IMR-90 (cell line): ENCODE measurements around the gene PPAN. TPM values are rescaled to one million over a fixed set of nuclear protein-coding genes. Genes with fewer than 3 reads are reported as not detected.

Source experiments
- ATAC-seq: fragments of 200-7000 bp; cut with Tn5 transposase; 2 replicates; pipeline ENCODE4 v1.9.1; 2020; ENCODE audit warnings: low read depth, mild to moderate bottlenecking, moderate library complexity
- BruUV-seq: library from RNA; stranded (reverse); fragments of 400-500 nt; replicated peaks from 2 replicates; lab custom pipeline; 2021; lab: Mats Ljungman, UMichigan
- CTCF ChIA-PET: fragments of 300-600 bp; formaldehyde crosslinking; extraction: SDS; loops from one replicate; lab custom pipeline; 2021; ENCODE audit warnings: antibody characterized with exemption; lab: Yijun Ruan, JAX
- POLR2A ChIA-PET: fragments of 300-600 bp; sonication (Branson Sonifier 250); formaldehyde crosslinking; loops from one replicate; lab custom pipeline; 2022; ENCODE audit warnings: antibody characterized with exemption; ENCODE audit not compliant: unreplicated experiment; lab: Charles Lee
- DNase-seq: peaks from one replicate; pipeline ENCODE4 v3.0.0; 2013
- H2AFZ ChIP-seq: replicated peaks from 2 replicates; pipeline ENCODE3; 2013; ENCODE audit warnings: low read length, mild to moderate bottlenecking; ENCODE audit not compliant: poor library complexity
- H2AK5ac ChIP-seq: 2 replicates; pipeline ENCODE4 v1.6.1; 2013; ENCODE audit warnings: low read depth, low read length, inconsistent platforms
- H2AK9ac ChIP-seq: replicated peaks from 2 replicates; pipeline ENCODE3; 2013; ENCODE audit warnings: mild to moderate bottlenecking, low read depth, low read length, moderate library complexity; ENCODE audit not compliant: poor library complexity
- H2BK120ac ChIP-seq: 2 replicates; pipeline ENCODE4 v1.6.1; 2013; ENCODE audit warnings: low read depth, low read length, inconsistent platforms
- H2BK15ac ChIP-seq: 3 replicates; pipeline ENCODE4 v1.6.1; 2013; ENCODE audit warnings: low read depth, low read length, inconsistent platforms
- H2BK20ac ChIP-seq: 2 replicates; pipeline ENCODE4 v1.6.1; 2013; ENCODE audit warnings: low read depth, mild to moderate bottlenecking, inconsistent platforms, low read length, moderate library complexity
- H2BK5ac ChIP-seq: 2 replicates; pipeline ENCODE4 v1.6.1; 2013; ENCODE audit warnings: mild to moderate bottlenecking, low read depth, low read length, inconsistent platforms; ENCODE audit not compliant: poor library complexity, severe bottlenecking
- H3K14ac ChIP-seq: replicated peaks from 2 replicates; pipeline ENCODE4 v1.6.1; 2013; ENCODE audit warnings: low read depth, low read length, inconsistent platforms
- H3K18ac ChIP-seq: 2 replicates; pipeline ENCODE4 v1.6.1; 2013; ENCODE audit warnings: low read depth, low read length, control low read depth
- H3K23ac ChIP-seq: 2 replicates; pipeline ENCODE4 v1.6.1; 2013; ENCODE audit warnings: low read depth, low read length, inconsistent platforms
- H3K27ac ChIP-seq: 2 replicates; pipeline ENCODE4 v1.5.1; 2013; ENCODE audit warnings: mild to moderate bottlenecking, control low read depth, low read length; ENCODE audit not compliant: insufficient read depth
- H3K27me3 ChIP-seq: 2 replicates; pipeline ENCODE4 v1.6.1; 2013; ENCODE audit warnings: low read length; ENCODE audit not compliant: control insufficient read depth, insufficient read depth
- H3K36me3 ChIP-seq: 2 replicates; pipeline ENCODE4 v1.6.1; 2013; ENCODE audit warnings: low read length, mixed read lengths; ENCODE audit not compliant: control insufficient read depth, insufficient read depth
- H3K4ac ChIP-seq: 2 replicates; pipeline ENCODE4 v1.6.1; 2013; ENCODE audit warnings: low read depth, low read length, inconsistent platforms
- H3K4me1 ChIP-seq: 2 replicates; pipeline ENCODE4 v1.6.1; 2013; ENCODE audit warnings: low read length, mixed read lengths; ENCODE audit not compliant: control insufficient read depth, insufficient read depth
- H3K4me2 ChIP-seq: 2 replicates; pipeline ENCODE4 v1.6.1; 2013; ENCODE audit warnings: low read depth, mild to moderate bottlenecking, control low read depth, low read length, moderate library complexity
- H3K4me3 ChIP-seq: 2 replicates; pipeline ENCODE4 v1.5.1; 2013; ENCODE audit warnings: low read depth, mild to moderate bottlenecking, control low read depth, low read length, moderate library complexity; ENCODE audit not compliant: insufficient read depth
- H3K56ac ChIP-seq: 2 replicates; pipeline ENCODE4 v1.6.1; 2013; ENCODE audit warnings: low read length, inconsistent platforms; ENCODE audit not compliant: insufficient read depth; ENCODE audit errors: extremely low read depth
- H3K79me1 ChIP-seq, 2 experiments: 2 replicates each; pipeline ENCODE4 v1.6.1; 2013; ENCODE audit warnings: low read length in 2 of 2, inconsistent platforms in 1 of 2, low read depth in 1 of 2
- H3K9ac ChIP-seq: 2 replicates; pipeline ENCODE4 v1.6.1; 2013; ENCODE audit warnings: low read depth, low read length, control low read depth
- H3K9me1 ChIP-seq: 2 replicates; pipeline ENCODE4 v1.6.1; 2013; ENCODE audit warnings: low read length, inconsistent platforms; ENCODE audit not compliant: insufficient read depth
- H3K9me3 ChIP-seq: 2 replicates; pipeline ENCODE4 v1.6.1; 2013; ENCODE audit warnings: low read length; ENCODE audit not compliant: control insufficient read depth, insufficient read depth
- H4K20me1 ChIP-seq: 2 replicates; pipeline ENCODE4 v1.6.1; 2013; ENCODE audit warnings: low read length, inconsistent platforms; ENCODE audit not compliant: insufficient read depth
- H4K5ac ChIP-seq: 2 replicates; pipeline ENCODE4 v1.6.1; 2013; ENCODE audit warnings: mild to moderate bottlenecking, low read depth, low read length, control low read depth
- H4K8ac ChIP-seq, 2 experiments: 2 replicates each; pipeline ENCODE4 v1.6.1; 2013; ENCODE audit warnings: low read depth in 2 of 2, low read length in 2 of 2, control low read depth in 1 of 2, inconsistent platforms in 1 of 2
- H4K91ac ChIP-seq: 2 replicates; pipeline ENCODE4 v1.6.1; 2013; ENCODE audit warnings: low read depth, low read length, inconsistent platforms; ENCODE audit not compliant: insufficient read depth
- BHLHE40 ChIP-seq: fragments of 150-350 bp; IDR thresholded peaks from 2 replicates; pipeline ENCODE4 v1.6.1; 2016; ENCODE audit warnings: mild to moderate bottlenecking, low read depth, low read length
- CEBPB ChIP-seq: IDR thresholded peaks from 2 replicates; pipeline ENCODE4 v1.6.1; 2012; ENCODE audit warnings: low read depth, low read length, improper control_type of control experiment
- CHD1 ChIP-seq: IDR thresholded peaks from 2 replicates; pipeline ENCODE4 v1.6.1; 2012; ENCODE audit warnings: low read depth, low read length, improper control_type of control experiment
- ELK1 ChIP-seq: fragments of 150-350 bp; IDR thresholded peaks from 2 replicates; pipeline ENCODE4 v1.6.1; 2016; ENCODE audit warnings: low read depth, mild to moderate bottlenecking, low read length, moderate library complexity, borderline replicate concordance
- FOS ChIP-seq: fragments of 150-350 bp; IDR thresholded peaks from 2 replicates; pipeline ENCODE4 v1.6.1; 2016; ENCODE audit warnings: low read depth, low read length
- MAFK ChIP-seq: IDR thresholded peaks from 2 replicates; pipeline ENCODE4 v1.6.1; 2012; ENCODE audit warnings: low read depth, low read length, improper control_type of control experiment
- MAZ ChIP-seq: IDR thresholded peaks from 2 replicates; pipeline ENCODE4 v1.6.1; 2012; ENCODE audit warnings: low read depth, mild to moderate bottlenecking, low read length, improper control_type of control experiment, moderate library complexity, borderline replicate concordance
- MXI1 ChIP-seq: IDR thresholded peaks from 2 replicates; pipeline ENCODE4 v1.6.1; 2012; ENCODE audit warnings: low read depth, mild to moderate bottlenecking, low read length, moderate library complexity, borderline replicate concordance
- NFE2L2 ChIP-seq: fragments of 150-350 bp; IDR thresholded peaks from 2 replicates; pipeline ENCODE4 v1.6.1; 2016; ENCODE audit warnings: low read depth, mild to moderate bottlenecking, low read length
- POLR2A ChIP-seq: IDR thresholded peaks from 2 replicates; pipeline ENCODE4 v1.6.1; 2012; ENCODE audit warnings: mild to moderate bottlenecking, low read depth, low read length
- RAD21 ChIP-seq: IDR thresholded peaks from 2 replicates; pipeline ENCODE4 v1.6.1; 2012; ENCODE audit warnings: low read length, improper control_type of control experiment
- RCOR1 ChIP-seq: IDR thresholded peaks from 2 replicates; pipeline ENCODE4 v1.6.1; 2012; ENCODE audit warnings: mild to moderate bottlenecking, low read length, improper control_type of control experiment; ENCODE audit not compliant: insufficient replicate concordance
- RFX5 ChIP-seq: IDR thresholded peaks from 2 replicates; pipeline ENCODE4 v1.8.0; 2012; ENCODE audit warnings: low read depth, mild to moderate bottlenecking, low read length, moderate library complexity
- SMC3 ChIP-seq: fragments of 150-350 bp; IDR thresholded peaks from 2 replicates; pipeline ENCODE4 v1.6.1; 2016; ENCODE audit warnings: low read depth, mild to moderate bottlenecking, antibody characterized with exemption, low read length, moderate library complexity
- USF2 ChIP-seq: fragments of 150-350 bp; IDR thresholded peaks from 2 replicates; pipeline ENCODE4 v1.6.1; 2017; ENCODE audit warnings: mild to moderate bottlenecking, antibody characterized with exemption, low read length, low read depth
- WGBS, 2 experiments: methylation state at CpG; one replicate each; pipeline versions ENCODE4 v1.1.5 to v1.1.7; 2013; ENCODE audit warnings: missing lambda C conversion rate in 2 of 2; ENCODE audit not compliant: insufficient read length in 1 of 2; ENCODE audit errors: extremely low coverage in 2 of 2; 5-methylcytosine and 5-hydroxymethylcytosine counted together
- dilution Hi-C: fragments of 300-500 bp; cut with HindIII; formaldehyde crosslinking; loops from one replicate; pipeline ENCODE4 v1.14.3; 2018; ENCODE audit warnings: low sequenced_read_pairs; ENCODE audit not compliant: unreplicated experiment
- in situ Hi-C: fragments of 300-500 bp; cut with MboI; formaldehyde crosslinking; loops from 3 replicates; pipeline ENCODE4 v1.14.3; 2019; ENCODE audit warnings: low sequenced_read_pairs, inconsistent platforms, mixed read lengths
- intact Hi-C: fragments of 100-400 bp; cut with micrococcal nuclease; formaldehyde crosslinking; loops from 2 replicates; pipeline ENCODE4 v1.10.0; 2022
- polyA plus RNA-seq, 3 experiments: library from polyadenylated mRNA; depleted of rRNA; stranded (reverse); fragments of >200 nt; gene quantifications; 2 replicates each; pipeline ENCODE4 v1.2.3, GENCODE V29; 2012; ENCODE audit warnings: low replicate concordance in 1 of 3
- total RNA-seq: library from RNA; depleted of rRNA; stranded (reverse); fragments of >200 nt; gene quantifications from 2 replicates; pipeline ENCODE4 v1.2.3, GENCODE V29; 2012
- TF ChIP-seq, protein P1 (sequence below): conservative IDR thresholded peaks from 2 replicates; pipeline ENCODE4 v1.5.1; 2012; ENCODE audit warnings: mild to moderate bottlenecking, low read depth, low read length, improper control_type of control experiment

PPAN gene
- total and polyA plus RNA-seq, 2 of the 4 experiments (the other 2 are of a cell fraction), result 24.0 to 41.6 TPM

GRCh38 chr19:10076535-10076934, 29.6 kb upstream of the PPAN start:
- no peak overlapping the region for H2AK9ac ChIP-seq
- 60% methylated on average over 4 of the region's 6 CpGs; no CpG with 5 or more reads in 1 of the 2 experiments for WGBS, 2 experiments
- H3K36me3 ChIP-seq, result no peaks in the 10 kb centered on the region
- peaks cover 10% of the 10 kb centered on the region for H3K27me3 ChIP-seq
- TF ChIP-seq BHLHE40 (no peak), MAZ (no peak), CEBPB (no peak), MXI1 (no peak), SMC3 (no peak), USF2 (no peak), ELK1 (no peak), CHD1 (no peak), MAFK (no peak), NFE2L2 (no peak), FOS (no peak), RCOR1 (no peak), RAD21 (no peak), RFX5 (no peak), POLR2A (no peak)
- TF ChIP-seq, protein P1, sequence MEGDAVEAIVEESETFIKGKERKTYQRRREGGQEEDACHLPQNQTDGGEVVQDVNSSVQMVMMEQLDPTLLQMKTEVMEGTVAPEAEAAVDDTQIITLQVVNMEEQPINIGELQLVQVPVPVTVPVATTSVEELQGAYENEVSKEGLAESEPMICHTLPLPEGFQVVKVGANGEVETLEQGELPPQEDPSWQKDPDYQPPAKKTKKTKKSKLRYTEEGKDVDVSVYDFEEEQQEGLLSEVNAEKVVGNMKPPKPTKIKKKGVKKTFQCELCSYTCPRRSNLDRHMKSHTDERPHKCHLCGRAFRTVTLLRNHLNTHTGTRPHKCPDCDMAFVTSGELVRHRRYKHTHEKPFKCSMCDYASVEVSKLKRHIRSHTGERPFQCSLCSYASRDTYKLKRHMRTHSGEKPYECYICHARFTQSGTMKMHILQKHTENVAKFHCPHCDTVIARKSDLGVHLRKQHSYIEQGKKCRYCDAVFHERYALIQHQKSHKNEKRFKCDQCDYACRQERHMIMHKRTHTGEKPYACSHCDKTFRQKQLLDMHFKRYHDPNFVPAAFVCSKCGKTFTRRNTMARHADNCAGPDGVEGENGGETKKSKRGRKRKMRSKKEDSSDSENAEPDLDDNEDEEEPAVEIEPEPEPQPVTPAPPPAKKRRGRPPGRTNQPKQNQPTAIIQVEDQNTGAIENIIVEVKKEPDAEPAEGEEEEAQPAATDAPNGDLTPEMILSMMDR, result no peak
- no peak overlapping the region for H3K23ac ChIP-seq
- no peaks in the 10 kb centered on the region for H4K20me1 ChIP-seq
- no peak overlapping the region for H3K4ac ChIP-seq
- ATAC-seq (no peak), DNase-seq (no peak)
- no peak overlapping the region for H3K4me3 ChIP-seq
- H3K9me3 ChIP-seq, result peaks cover 7% of the 10 kb centered on the region; the same call in 1 of the 2 replicates
- POLR2A ChIA-PET, result interaction anchor here (0.7 kb wide), 1 partner anchor 229 kb away, joined by 4 read pairs; no protein-coding TSS in a partner anchor
- no peaks in the 10 kb centered on the region for H3K79me1 ChIP-seq
- no peaks in the 10 kb centered on the region for H3K9me1 ChIP-seq
- H2BK20ac ChIP-seq, result no peak overlapping the region
- no peak overlapping the region for H4K5ac ChIP-seq
- H2BK120ac ChIP-seq, result no peak overlapping the region
- intact Hi-C loops, result no loop called here
- dilution Hi-C loops, result no loop called here
- no peak overlapping the region for H3K56ac ChIP-seq
- BruUV-seq, result no TSS peak
- no peak overlapping the region for H2AFZ ChIP-seq
- no peaks in the 10 kb centered on the region for H3K4me1 ChIP-seq
- H3K4me2 ChIP-seq, result no peak overlapping the region
- H3K27ac ChIP-seq, result no peak overlapping the region
- no peak overlapping the region for H4K91ac ChIP-seq
- H3K14ac ChIP-seq, result no peak overlapping the region
- in situ Hi-C loops, result no loop called here
- no peak overlapping the region for H3K18ac ChIP-seq
- no peak overlapping the region for H4K8ac ChIP-seq
- H2BK15ac ChIP-seq, result no peak overlapping the region
- H2BK5ac ChIP-seq, result no peak overlapping the region
- H2AK5ac ChIP-seq, result no peak overlapping the region
- H3K9ac ChIP-seq, result no peak overlapping the region
- CTCF ChIA-PET, result no interaction called here
